Gastroesophageal sphincter (tissue), 4 donors: ENCODE measurements around the gene ARHGAP36. TPM values are rescaled to one million over a fixed set of nuclear protein-coding genes. Genes with fewer than 3 reads are reported as not detected.

Experiments
- ATAC-seq: fragments of 150-250 bp; one replicate; pipeline ENCODE4 v1.9.1; 2016; ENCODE audit warnings: mild to moderate bottlenecking, moderate library complexity
- H3K27ac ChIP-seq, 4 donors: fragments of 200-600 bp; sonication (generic) in 3 of 4; 1 replicate in 3 of 4; 2 replicates in 1 of 4; pipeline ENCODE4 v1.5.1; 2016 to 2019
- H3K27me3 ChIP-seq: fragments of 200-600 bp; sonication (generic); one replicate; pipeline ENCODE4 v1.5.1; 2019
- H3K36me3 ChIP-seq, 2 donors: fragments of 200-600 bp; sonication (generic); one replicate each; pipeline ENCODE4 v1.5.1; 2019; ENCODE audit warnings: control low read depth in 1 of 2
- H3K4me1 ChIP-seq, 3 donors: fragments of 200-600 bp; sonication (generic); 1 replicate in 2 of 3; 2 replicates in 1 of 3; pipeline ENCODE4 v1.5.1; 2016 to 2019; ENCODE audit warnings: control low read depth in 2 of 3
- H3K4me3 ChIP-seq, 2 donors: fragments of 200-600 bp; sonication (generic); one replicate each; pipeline ENCODE4 v1.5.1; 2019; ENCODE audit warnings: mild to moderate bottlenecking in 1 of 2, moderate library complexity in 1 of 2
- H3K9me3 ChIP-seq, 3 donors: fragments of 200-600 bp; sonication (generic); one replicate each; pipeline ENCODE4 v1.5.1; 2017 to 2019; ENCODE audit warnings: control low read depth in 2 of 3
- CTCF ChIP-seq, 4 experiments: fragments of 200-600 bp in 2 of 4; fragments of 450-650 bp in 2 of 4; sonication (generic) in 1 of 4; IDR thresholded peaks; one replicate each; pipeline ENCODE4 v1.5.1; 2017 to 2019; ENCODE audit warnings: antibody characterized with exemption in 4 of 4, mild to moderate bottlenecking in 2 of 4, moderate library complexity in 2 of 4
- EP300 ChIP-seq: sonication (generic); formaldehyde crosslinking; IDR thresholded peaks from one replicate; pipeline ENCODE4 v1.6.1; 2017; ENCODE audit warnings: antibody characterized with exemption, mild to moderate bottlenecking
- POLR2A ChIP-seq, 2 donors: fragments of 450-650 bp; IDR thresholded peaks; one replicate each; pipeline ENCODE4 v1.6.1; 2017; ENCODE audit warnings: antibody characterized with exemption in 2 of 2, mild to moderate bottlenecking in 2 of 2, moderate library complexity in 1 of 2
- POLR2AphosphoS5 ChIP-seq: sonication (generic); formaldehyde crosslinking; IDR thresholded peaks from one replicate; pipeline ENCODE4 v1.6.1; 2017; ENCODE audit warnings: antibody characterized with exemption
- WGBS, 2 donors: methylation state at CpG; one replicate each; pipeline ENCODE4 v1.1.5; 2018; ENCODE audit warnings: low coverage in 1 of 2; 5-methylcytosine and 5-hydroxymethylcytosine counted together
- total RNA-seq, 4 donors: library from RNA; depleted of rRNA; stranded (reverse); fragments of >200 nt; gene quantifications; one replicate each; pipeline ENCODE4 v1.1.0, GENCODE V29; 2016

Gene ARHGAP36
- total RNA-seq, 4 donors from 2014 or later: 0.10 TPM; not detected in 3

- H3K9me3 ChIP-seq: no peaks in the 10 kb centered on the region
- TF ChIP-seq EP300 (no peak), POLR2AphosphoS5 (no peak), CTCF (IDR thresholded peaks at IDR 0.05) (no peak), POLR2A (IDR thresholded peaks at IDR 0.05) (no peak)
- no peaks in the 10 kb centered on the region for H3K4me1 ChIP-seq
- 76 to 80% methylated on average over 1 to 6 of the region's 7 CpGs for WGBS, 2 donors
- H3K4me3 ChIP-seq: no peak overlapping the region
- H3K27me3 ChIP-seq: no peaks in the 10 kb centered on the region
- no peaks in the 10 kb centered on the region for H3K36me3 ChIP-seq
- no peak for ATAC-seq
- no peak overlapping the region for H3K27ac ChIP-seq
These were observed 24.1 kb upstream of the ARHGAP36 start for GRCh38 chrX:131034063-131034462.

- H3K27me3 ChIP-seq: no peaks in the 10 kb centered on the region
- no peak for ATAC-seq
- TF ChIP-seq POLR2AphosphoS5 (no peak), CTCF (IDR thresholded peaks at IDR 0.05) (no peak), POLR2A (IDR thresholded peaks at IDR 0.05) (no peak)
These were observed 17.4 kb upstream of the ARHGAP36 start for GRCh38 chrX:131040781-131041180.

GRCh38 chrX:131041667-131042066 lies 16.5 kb upstream of the ARHGAP36 start:
- no peaks in the 10 kb centered on the region for H3K9me3 ChIP-seq
- H3K36me3 ChIP-seq: no peaks in the 10 kb centered on the region
- no peak for TF ChIP-seq EP300
- no peak overlapping the region for H3K27ac ChIP-seq
- WGBS, 2 donors: 74 to 100% methylated on average over 1 to 6 of the region's 6 CpGs
- H3K4me3 ChIP-seq: no peak overlapping the region
- no peak for ATAC-seq
- no peaks in the 10 kb centered on the region for H3K4me1 ChIP-seq
- no peaks in the 10 kb centered on the region for H3K27me3 ChIP-seq

More at GRCh38 chrX:131040781-131041180, 17.4 kb upstream of the ARHGAP36 start:
- H3K4me1 ChIP-seq: no peaks in the 10 kb centered on the region
- H3K27ac ChIP-seq: no peak overlapping the region
- no peak overlapping the region for H3K4me3 ChIP-seq
- H3K9me3 ChIP-seq: no peaks in the 10 kb centered on the region
- H3K36me3 ChIP-seq: no peaks in the 10 kb centered on the region

GRCh38 chrX:131045726-131046125 lies 12.4 kb upstream of the ARHGAP36 start:
- no peak for TF ChIP-seq POLR2A (IDR thresholded peaks at IDR 0.05)
- TF ChIP-seq EP300: no peak
- no peak for TF ChIP-seq CTCF (IDR thresholded peaks at IDR 0.05)
- no peak for TF ChIP-seq POLR2AphosphoS5
- no peak for ATAC-seq
- H3K27ac ChIP-seq: no peak overlapping the region
- H3K36me3 ChIP-seq: no peaks in the 10 kb centered on the region
- WGBS, 2 donors: 0 to 20% methylated on average over 1 to 3 of the region's 5 CpGs
- H3K27me3 ChIP-seq: no peaks in the 10 kb centered on the region
- H3K4me1 ChIP-seq: no peaks in the 10 kb centered on the region
- H3K4me3 ChIP-seq: no peak overlapping the region
- H3K9me3 ChIP-seq: no peaks in the 10 kb centered on the region

- TF ChIP-seq POLR2A (IDR thresholded peaks at IDR 0.05) (no peak), POLR2AphosphoS5 (no peak), EP300 (no peak), CTCF (IDR thresholded peaks at IDR 0.05) (no peak)
- no peak for ATAC-seq
- H3K4me1 ChIP-seq: no peaks in the 10 kb centered on the region
- H3K36me3 ChIP-seq: no peaks in the 10 kb centered on the region
- 33 to 49% methylated on average over 2 to 4 of the region's 5 CpGs for WGBS, 2 donors
- no peaks in the 10 kb centered on the region for H3K9me3 ChIP-seq
- H3K4me3 ChIP-seq: no peak overlapping the region
- no peak overlapping the region for H3K27ac ChIP-seq
- no peaks in the 10 kb centered on the region for H3K27me3 ChIP-seq
These were observed 11.6 kb upstream of the ARHGAP36 start for GRCh38 chrX:131046596-131046995.

- no peak for TF ChIP-seq EP300
- no peak for TF ChIP-seq POLR2A (IDR thresholded peaks at IDR 0.05)
- no peak for TF ChIP-seq POLR2AphosphoS5
- no peak for TF ChIP-seq CTCF (IDR thresholded peaks at IDR 0.05)
- ATAC-seq: no peak
- Histone ChIP-seq H3K36me3 (no peaks in the 10 kb centered on the region), H3K9me3 (no peaks in the 10 kb centered on the region), H3K27ac (no peak overlapping the region), H3K27me3 (no peaks in the 10 kb centered on the region), H3K4me3 (no peak overlapping the region), H3K4me1 (no peaks in the 10 kb centered on the region)
- WGBS, 2 donors: 70 to 79% methylated on average over 2 to 9 of the region's 9 CpGs
These were observed 11.0 kb upstream of the ARHGAP36 start for GRCh38 chrX:131047180-131047579.
